ENCODE results near the gene RAPGEF4. TPM values are rescaled to one million over a fixed set of nuclear protein-coding genes. Genes with fewer than 3 reads are reported as not detected.

Gene RAPGEF4
- total and polyA plus RNA-seq, 2 of the 8 experiments (the other 6 are each of a cell fraction or from before 2014, with no cell fraction given) = 1.2 to 2.6 TPM

DNA sequence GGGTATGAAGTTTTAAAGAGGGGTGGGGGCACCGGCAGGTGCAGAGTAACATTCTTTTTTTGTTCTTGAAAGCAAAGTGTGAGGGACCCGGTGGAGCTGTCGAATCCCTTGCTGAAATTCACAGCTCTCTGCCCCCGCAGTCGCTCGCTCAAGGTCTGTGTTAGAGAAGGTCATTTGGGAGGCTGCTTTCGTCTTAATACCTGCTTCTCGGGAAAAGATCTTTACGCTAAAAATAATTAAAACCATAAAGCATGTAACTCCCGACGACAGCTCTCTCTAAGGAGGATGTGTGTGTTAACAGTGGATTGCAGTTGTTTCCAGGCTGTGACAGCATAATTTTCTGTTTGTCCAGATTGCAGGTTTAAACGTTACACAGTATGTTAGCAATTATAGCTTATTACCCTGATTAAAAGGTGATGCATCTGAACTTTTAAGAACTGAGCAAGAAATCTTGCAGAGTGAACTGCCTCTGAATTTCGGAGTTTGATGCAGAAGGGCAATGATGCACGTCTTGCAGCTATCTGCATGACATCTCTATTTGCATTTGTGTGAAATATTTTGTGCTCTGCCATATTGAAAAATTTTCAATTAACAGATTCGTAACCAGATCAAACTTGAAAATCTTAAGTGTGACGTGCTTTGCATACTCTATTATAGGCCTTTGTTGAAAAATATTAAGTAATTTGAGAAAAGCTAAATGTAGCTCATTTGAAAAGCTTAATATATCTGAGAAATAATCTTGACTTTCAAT is 954 bp downstream of the RAPGEF4 start:
- peak overlapping the region; percentile 69 for H4K8ac ChIP-seq (ENCODE audit: extremely low read depth, insufficient read depth, low read length)
- peaks cover 9% of the 10 kb centered on the region; the same call in 1 of the 2 replicates for H3K23me2 ChIP-seq (ENCODE audit: low read depth, low read length)
- H4K91ac ChIP-seq (replicated peaks; ENCODE audit: insufficient read length, low read length) = no peak overlapping the region
- no peak overlapping the region for H3K56ac ChIP-seq (replicated peaks; ENCODE audit: insufficient read length, low read depth, low read length)
- H2BK20ac ChIP-seq (ENCODE audit: low read length) = no peak overlapping the region
- no peak overlapping the region for H3K14ac ChIP-seq (ENCODE audit: insufficient read length)
- no peaks in the 10 kb centered on the region for H4K20me1 ChIP-seq (replicated peaks in 1 of 2; ENCODE audit: control insufficient read depth in 1 of 2, insufficient read depth in 2 of 2, low read length in 2 of 2)
- FAIRE-seq = no peak
- H3K27me3 ChIP-seq (replicated peaks in 1 of 4; ENCODE audit: control insufficient read depth in 3 of 4, extremely low read depth in 1 of 4, insufficient read depth in 3 of 4, low read length in 3 of 4) = peaks cover 1 to 23% (median 13%) of the 10 kb centered on the region in 4 experiments
- no peaks in the 10 kb centered on the region for H3K79me1 ChIP-seq (ENCODE audit: low read depth, low read length)
- no peaks in the 10 kb centered on the region for H3K79me2 ChIP-seq (ENCODE audit: control insufficient read depth in 1 of 2, insufficient read depth in 2 of 2, low read length in 2 of 2)
- peak overlapping the region; percentile 73; the same call in 1 of the 2 replicates for H2AFZ ChIP-seq (ENCODE audit: low read length)
- no peak overlapping the region for H2BK120ac ChIP-seq (replicated peaks; ENCODE audit: low read depth, low read length)
- peak overlapping the region; percentile 77 to 80 for H3K4me2 ChIP-seq (ENCODE audit: insufficient read depth in 1 of 2, low read depth in 2 of 2, low read length in 2 of 2)
- no peak overlapping the region for H3K23ac ChIP-seq (ENCODE audit: insufficient read length)
- peaks cover 0 to 4% (median 2%) of the 10 kb centered on the region in 4 experiments; a peak in 5 of 7 replicates for H3K4me1 ChIP-seq (replicated peaks in 1 of 4; ENCODE audit: control insufficient read depth in 3 of 4, insufficient read depth in 4 of 4, low read length in 3 of 4)
- no peak for DNase-seq (ENCODE audit: low read depth in 1 of 2, low spot score in 2 of 2)
- no peak overlapping the region for H2BK15ac ChIP-seq (ENCODE audit: low read length)
- WGBS, 2 experiments (ENCODE audit: extremely low coverage in 1 of 2, insufficient coverage in 1 of 2, insufficient read length in 1 of 2, insufficient replicate concordance in 2 of 2, low coverage in 1 of 2, low lambda C conversion rate in 2 of 2, missing lambda C conversion rate in 1 of 2) = 25% methylated on average over 16 of the region's 16 CpGs; no CpG with 5 or more reads in 1 of the 2 experiments
- ChIA-PET POLR2A (ENCODE audit: partially characterized antibody) (interaction anchor here (1.8 kb wide), 1 partner anchor 10 kb away, joined by 8 read pairs; no protein-coding TSS in a partner anchor), CTCF (ENCODE audit: partially characterized antibody) (interaction anchor here (1.0 kb wide), 1 partner anchor 9 kb away, joined by 3 read pairs; no protein-coding TSS in a partner anchor)
- no peak overlapping the region; a peak in 2 of 7 replicates for H3K9ac ChIP-seq (replicated peaks in 1 of 4; ENCODE audit: extremely low read depth in 1 of 4, low read depth in 3 of 4, low read length in 3 of 4)
- no peak overlapping the region for H2BK5ac ChIP-seq (ENCODE audit: low read depth, low read length)
- H3K4ac ChIP-seq (replicated peaks; ENCODE audit: insufficient read length, low read depth, low read length) = no peak overlapping the region
- H3K27ac ChIP-seq (ENCODE audit: low read depth, low read length) = no peak overlapping the region
- no peak overlapping the region for H3K18ac ChIP-seq (ENCODE audit: extremely low read depth, low read length)
- peak overlapping the region; percentile 51 to 68 (median 57) for H3K4me3 ChIP-seq (ENCODE audit: extremely low read depth in 1 of 4, insufficient read depth in 2 of 4, low read depth in 3 of 4, low read length in 4 of 4)
- no peaks in the 10 kb centered on the region for H3K9me3 ChIP-seq (ENCODE audit: insufficient read depth in 2 of 2, low read depth in 1 of 2, low read length in 1 of 2)
- H3K36me3 ChIP-seq (ENCODE audit: control insufficient read depth in 2 of 4, insufficient read depth in 4 of 4, low read length in 3 of 4) = no peaks in the 10 kb centered on the region
- no peak overlapping the region for H2BK12ac ChIP-seq (ENCODE audit: low read depth, low read length)
- TF ChIP-seq, protein P1, sequence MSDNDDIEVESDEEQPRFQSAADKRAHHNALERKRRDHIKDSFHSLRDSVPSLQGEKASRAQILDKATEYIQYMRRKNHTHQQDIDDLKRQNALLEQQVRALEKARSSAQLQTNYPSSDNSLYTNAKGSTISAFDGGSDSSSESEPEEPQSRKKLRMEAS (IDR thresholded peaks at IDR 0.05) = no peak
- TF ChIP-seq POU5F1 (IDR thresholded peaks at IDR 0.05; ENCODE audit: low read depth, low read length) (no peak), CHD1 (IDR thresholded peaks at IDR 0.05; ENCODE audit: low read depth, low read length) (no peak), EZH2 (IDR thresholded peaks at IDR 0.05; ENCODE audit: low read depth, low read length, severe bottlenecking) (peak; percentile 40), KDM5A (IDR thresholded peaks at IDR 0.05; ENCODE audit: low read length) (no peak), SP4 (IDR thresholded peaks at IDR 0.05; ENCODE audit: low read length) (no peak), TCF12 (IDR thresholded peaks at IDR 0.05; ENCODE audit: low read depth, low read length) (no peak), SUZ12 (IDR thresholded peaks at IDR 0.05; ENCODE audit: low read length) (peak; percentile 73)
- TF ChIP-seq, protein P2, sequence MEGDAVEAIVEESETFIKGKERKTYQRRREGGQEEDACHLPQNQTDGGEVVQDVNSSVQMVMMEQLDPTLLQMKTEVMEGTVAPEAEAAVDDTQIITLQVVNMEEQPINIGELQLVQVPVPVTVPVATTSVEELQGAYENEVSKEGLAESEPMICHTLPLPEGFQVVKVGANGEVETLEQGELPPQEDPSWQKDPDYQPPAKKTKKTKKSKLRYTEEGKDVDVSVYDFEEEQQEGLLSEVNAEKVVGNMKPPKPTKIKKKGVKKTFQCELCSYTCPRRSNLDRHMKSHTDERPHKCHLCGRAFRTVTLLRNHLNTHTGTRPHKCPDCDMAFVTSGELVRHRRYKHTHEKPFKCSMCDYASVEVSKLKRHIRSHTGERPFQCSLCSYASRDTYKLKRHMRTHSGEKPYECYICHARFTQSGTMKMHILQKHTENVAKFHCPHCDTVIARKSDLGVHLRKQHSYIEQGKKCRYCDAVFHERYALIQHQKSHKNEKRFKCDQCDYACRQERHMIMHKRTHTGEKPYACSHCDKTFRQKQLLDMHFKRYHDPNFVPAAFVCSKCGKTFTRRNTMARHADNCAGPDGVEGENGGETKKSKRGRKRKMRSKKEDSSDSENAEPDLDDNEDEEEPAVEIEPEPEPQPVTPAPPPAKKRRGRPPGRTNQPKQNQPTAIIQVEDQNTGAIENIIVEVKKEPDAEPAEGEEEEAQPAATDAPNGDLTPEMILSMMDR (IDR thresholded peaks at IDR 0.05; ENCODE audit: control extremely low read depth in 1 of 3, insufficient read depth in 1 of 3, low read depth in 1 of 3, low read length in 3 of 3) = no peak
- H2AK5ac ChIP-seq (ENCODE audit: low read depth, low read length) = no peak overlapping the region
- H4K5ac ChIP-seq (ENCODE audit: insufficient read length, low read depth, low read length) = no peak overlapping the region

Measured in H1 (cell line).